OCI-LY1 (cell line): ENCODE measurements around the gene VRK1.
A peak's percentile ranks its signal among the peaks of the same experiment; 100 is the strongest.

Experiments
- H2AFZ ChIP-seq: fragments of 200-600 bp; sonication (generic), shearing (Covaris generic); 2 replicates; pipeline ENCODE4 v1.6.0; 2014; ENCODE audit warnings: antibody characterized with exemption, mild to moderate bottlenecking, low read length
- H3F3A ChIP-seq: fragments of 200-600 bp; sonication (generic), shearing (Covaris generic); 2 replicates; pipeline ENCODE4 v1.6.0; 2014; ENCODE audit warnings: mild to moderate bottlenecking, antibody characterized with exemption, low read length, moderate library complexity; ENCODE audit not compliant: insufficient read depth
- H3K27ac ChIP-seq: fragments of 200-600 bp; sonication (generic); 2 replicates; pipeline ENCODE4 v1.5.1; 2014; ENCODE audit warnings: low read length, mixed run types, mild to moderate bottlenecking, low read depth; ENCODE audit not compliant: poor library complexity, severe bottlenecking
- H3K27me3 ChIP-seq: fragments of 200-600 bp; sonication (generic); 2 replicates; pipeline ENCODE4 v1.6.0; 2014; ENCODE audit warnings: antibody characterized with exemption, mild to moderate bottlenecking, low read length, moderate library complexity; ENCODE audit not compliant: insufficient read depth
- H3K36me3 ChIP-seq: fragments of 200-600 bp; sonication (generic); 2 replicates; pipeline ENCODE4 v1.6.1; 2014; ENCODE audit warnings: mild to moderate bottlenecking, antibody characterized with exemption, low read length, moderate library complexity, mixed read lengths; ENCODE audit not compliant: insufficient read depth
- H3K4me1 ChIP-seq: fragments of 200-600 bp; sonication (generic); 2 replicates; pipeline ENCODE4 v1.5.1; 2014; ENCODE audit warnings: mild to moderate bottlenecking, low read length, moderate library complexity; ENCODE audit not compliant: insufficient read depth, severe bottlenecking
- H3K4me2 ChIP-seq: fragments of 200-600 bp; sonication (generic), shearing (Covaris generic); 2 replicates; pipeline ENCODE4 v1.6.1; 2014; ENCODE audit warnings: low read length
- H3K4me3 ChIP-seq: fragments of 200-600 bp; sonication (generic); 2 replicates; pipeline ENCODE4 v1.5.1; 2014; ENCODE audit warnings: low read length, low read depth, mild to moderate bottlenecking, mixed read lengths; ENCODE audit not compliant: poor library complexity, severe bottlenecking
- H3K79me2 ChIP-seq: fragments of 200-600 bp; shearing (Covaris generic); 2 replicates; pipeline ENCODE4 v1.6.1; 2016; ENCODE audit warnings: mixed run types, low read length, mixed read lengths; ENCODE audit not compliant: insufficient read depth
- H3K9ac ChIP-seq: fragments of 200-600 bp; sonication (generic), shearing (Covaris generic); 2 replicates; pipeline ENCODE4 v1.6.1; 2014; ENCODE audit warnings: mild to moderate bottlenecking, low read length, mixed read lengths
- H3K9me2 ChIP-seq: fragments of 200-600 bp; sonication (generic), shearing (Covaris generic); 2 replicates; pipeline ENCODE4 v1.6.1; 2014; ENCODE audit warnings: low read depth, mild to moderate bottlenecking, low read length, mixed read lengths
- H3K9me3 ChIP-seq: fragments of 200-600 bp; shearing (Covaris generic); 2 replicates; pipeline ENCODE4 v1.6.1; 2014; ENCODE audit warnings: low read length, mixed read lengths
- H4K20me1 ChIP-seq: fragments of 200-600 bp; sonication (generic), shearing (Covaris generic); 2 replicates; pipeline ENCODE4 v1.6.0; 2016; ENCODE audit warnings: mild to moderate bottlenecking, low read length; ENCODE audit not compliant: insufficient read depth
- CTCF ChIP-seq: fragments of 200-600 bp; sonication (generic), shearing (Covaris generic); IDR thresholded peaks from 2 replicates; pipeline ENCODE4 v1.5.1; 2017; ENCODE audit warnings: mild to moderate bottlenecking, antibody characterized with exemption, low read length, moderate library complexity, mixed read lengths
- EZH2 ChIP-seq: fragments of 200-600 bp; sonication (generic), shearing (Covaris generic); IDR thresholded peaks from 2 replicates; pipeline ENCODE4 v1.8.0; 2017; ENCODE audit warnings: borderline replicate concordance, mixed run types, mild to moderate bottlenecking, antibody characterized with exemption, low read length, moderate library complexity, mixed read lengths

VRK1 gene

GRCh38 chr14:96802963-96803362 lies 5.8 kb downstream of the VRK1 start:
- H3K79me2 ChIP-seq, result peaks cover 98% of the 10 kb centered on the region
- H3K4me2 ChIP-seq, result no peak overlapping the region
- peaks cover 3% of the 10 kb centered on the region; the same call in 1 of the 2 replicates for H4K20me1 ChIP-seq
- H3F3A ChIP-seq, result no peaks in the 10 kb centered on the region
- no peaks in the 10 kb centered on the region for H3K36me3 ChIP-seq
- no peak overlapping the region for H2AFZ ChIP-seq
- no peak overlapping the region for H3K4me3 ChIP-seq
- TF ChIP-seq CTCF (no peak), EZH2 (no peak)
- peaks cover 58% of the 10 kb centered on the region for H3K4me1 ChIP-seq
- no peaks in the 10 kb centered on the region for H3K9me3 ChIP-seq
- H3K27me3 ChIP-seq, result no peaks in the 10 kb centered on the region
- H3K9ac ChIP-seq, result no peak overlapping the region
- H3K27ac ChIP-seq, result no peak overlapping the region
- no peaks in the 10 kb centered on the region for H3K9me2 ChIP-seq

DNA sequence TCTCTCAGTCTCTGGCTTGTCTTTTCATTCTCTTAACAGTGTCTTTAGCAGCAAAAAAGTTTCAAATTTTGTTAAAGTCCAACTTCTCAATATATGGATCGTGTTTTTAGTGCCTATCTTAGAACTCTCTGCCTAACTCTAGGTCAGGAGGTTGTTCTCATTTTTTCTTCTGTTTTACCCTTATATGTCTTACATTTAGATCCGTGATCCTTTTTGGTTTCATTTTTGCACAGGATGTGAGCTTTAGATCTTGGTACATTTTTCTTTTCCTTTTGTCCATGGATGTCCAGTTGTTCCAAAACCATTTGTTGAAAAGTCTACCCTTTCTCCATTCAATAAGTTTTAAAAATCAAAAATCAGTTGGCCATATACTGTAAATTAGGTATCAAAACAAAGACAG lies 6.8 kb downstream of the VRK1 start:
- no peak for TF ChIP-seq CTCF
- no peak for TF ChIP-seq EZH2
- peaks cover 3% of the 10 kb centered on the region; the same call in 1 of the 2 replicates for H4K20me1 ChIP-seq
- H3K36me3 ChIP-seq, result no peaks in the 10 kb centered on the region
- peak overlapping the region; percentile 48 for H3K4me2 ChIP-seq
- peaks cover 49% of the 10 kb centered on the region for H3K4me1 ChIP-seq
- peaks cover 98% of the 10 kb centered on the region for H3K79me2 ChIP-seq
- no peak overlapping the region for H3K27ac ChIP-seq
- H3K9ac ChIP-seq, result no peak overlapping the region
- no peaks in the 10 kb centered on the region for H3K9me2 ChIP-seq
- H2AFZ ChIP-seq, result no peak overlapping the region
- H3K4me3 ChIP-seq, result peak overlapping the region; percentile 23
- no peaks in the 10 kb centered on the region for H3F3A ChIP-seq
- H3K9me3 ChIP-seq, result no peaks in the 10 kb centered on the region
- no peaks in the 10 kb centered on the region for H3K27me3 ChIP-seq

GRCh38 chr14:96804895-96805294 lies 7.7 kb downstream of the VRK1 start:
- Histone ChIP-seq H3K4me3 (no peak overlapping the region), H3K9me2 (no peaks in the 10 kb centered on the region), H2AFZ (no peak overlapping the region), H3K9me3 (peaks cover under 1% of the 10 kb centered on the region), H3K27me3 (no peaks in the 10 kb centered on the region), H3K36me3 (no peaks in the 10 kb centered on the region), H3K9ac (no peak overlapping the region), H3K27ac (no peak overlapping the region), H4K20me1 (peaks cover 3% of the 10 kb centered on the region; the same call in 1 of the 2 replicates), H3K4me1 (peaks cover 40% of the 10 kb centered on the region), H3F3A (no peaks in the 10 kb centered on the region), H3K4me2 (peak overlapping the region; percentile 48; the same call in 1 of the 2 replicates), H3K79me2 (peaks cover 98% of the 10 kb centered on the region)
- TF ChIP-seq EZH2, result no peak
- TF ChIP-seq CTCF, result no peak
